CD14-positive monocyte (primary cell): ENCODE measurements around the gene LIX1. TPM values are rescaled to one million over a fixed set of nuclear protein-coding genes. Genes with fewer than 3 reads are reported as not detected.

Source experiments
- DNase-seq, 3 donors: peaks; one replicate each; pipeline ENCODE4 v3.0.0-alpha.2; 2011 to 2022
- H2AFZ ChIP-seq: 2 replicates; pipeline ENCODE4 v1.6.0; 2012; ENCODE audit warnings: mild to moderate bottlenecking, low read depth, low read length, inconsistent platforms; ENCODE audit not compliant: insufficient read depth, poor library complexity, severe bottlenecking
- H3K27ac ChIP-seq, 2 donors: 1 replicate in 1 of 2; 2 replicates in 1 of 2; pipeline ENCODE4 v1.5.1; 2012 to 2013; ENCODE audit warnings: low read length in 2 of 2, control low read depth in 1 of 2, inconsistent platforms in 1 of 2, low read depth in 1 of 2, mild to moderate bottlenecking in 1 of 2
- H3K27me3 ChIP-seq, 2 donors: one replicate each; pipeline versions ENCODE4 v1.6.0 to v1.6.1; 2011 to 2013; ENCODE audit warnings: low read length in 2 of 2; ENCODE audit not compliant: control insufficient read depth in 2 of 2, insufficient read depth in 2 of 2
- H3K36me3 ChIP-seq, 2 donors: replicated peaks in 1 of 2; 1 replicate in 1 of 2; 2 replicates in 1 of 2; pipeline versions ENCODE4 v1.5.1 to v1.6.1; 2012 to 2013; ENCODE audit warnings: low read length in 2 of 2, control low read depth in 1 of 2, inconsistent platforms in 1 of 2, mild to moderate bottlenecking in 1 of 2; ENCODE audit not compliant: insufficient read depth in 2 of 2, control insufficient read depth in 1 of 2
- H3K4me1 ChIP-seq, 2 donors: 1 replicate in 1 of 2; 2 replicates in 1 of 2; pipeline versions ENCODE4 v1.5.1 to v1.6.1; 2012 to 2013; ENCODE audit warnings: low read length in 2 of 2, control low read depth in 1 of 2, inconsistent platforms in 1 of 2, mild to moderate bottlenecking in 1 of 2, moderate library complexity in 1 of 2; ENCODE audit not compliant: insufficient read depth in 2 of 2, control insufficient read depth in 1 of 2
- H3K4me2 ChIP-seq: replicated peaks from 2 replicates; pipeline ENCODE3; 2012; ENCODE audit warnings: low read length, moderate library complexity, mild to moderate bottlenecking; ENCODE audit not compliant: poor library complexity, severe bottlenecking; ENCODE audit errors: extremely low read depth
- H3K4me3 ChIP-seq, 3 experiments: fragments of 200-600 bp in 1 of 3; sonication (generic) in 1 of 3; replicated peaks in 1 of 3; 1 replicate in 2 of 3; 2 replicates in 1 of 3; pipeline ENCODE4 v1.5.1; 2011 to 2013; ENCODE audit warnings: low read length in 3 of 3, mild to moderate bottlenecking in 3 of 3, control low read depth in 2 of 3, low read depth in 2 of 3, inconsistent platforms in 1 of 3, moderate library complexity in 1 of 3
- H3K79me2 ChIP-seq: 2 replicates; pipeline ENCODE4 v1.6.0; 2012; ENCODE audit warnings: mild to moderate bottlenecking, control low read depth, inconsistent platforms, low read length, moderate library complexity; ENCODE audit not compliant: insufficient read depth
- H3K9ac ChIP-seq: 2 replicates; pipeline ENCODE4 v1.6.0; 2017; ENCODE audit warnings: low read length, mild to moderate bottlenecking; ENCODE audit not compliant: insufficient read depth, poor library complexity, severe bottlenecking
- H3K9me3 ChIP-seq, 2 donors: replicated peaks in 1 of 2; 1 replicate in 1 of 2; 2 replicates in 1 of 2; pipeline versions ENCODE4 v1.5.1 to v1.6.1; 2012 to 2013; ENCODE audit warnings: low read length in 2 of 2, control low read depth in 1 of 2; ENCODE audit not compliant: control insufficient read depth in 1 of 2, insufficient read depth in 1 of 2
- H4K20me1 ChIP-seq: 2 replicates; pipeline ENCODE4 v1.6.0; 2012; ENCODE audit warnings: mild to moderate bottlenecking, low read length, control low read depth, moderate library complexity; ENCODE audit not compliant: insufficient read depth
- H3K27ac Mint-ChIP-seq, 7 donors: one replicate each; pipeline ENCODE4 v1.8.0; 2020; ENCODE audit warnings: mild to moderate bottlenecking in 7 of 7, mixed read lengths in 7 of 7, moderate library complexity in 6 of 7, inconsistent platforms in 2 of 7
- H3K27me3 Mint-ChIP-seq, 3 donors: one replicate each; pipeline ENCODE4 v1.8.0; 2021 to 2022; ENCODE audit warnings: low read depth in 3 of 3, mild to moderate bottlenecking in 3 of 3, mixed read lengths in 3 of 3, moderate library complexity in 3 of 3, inconsistent platforms in 1 of 3
- H3K36me3 Mint-ChIP-seq, 2 donors: one replicate each; pipeline ENCODE4 v1.8.0; 2020; ENCODE audit warnings: mixed read lengths in 2 of 2, inconsistent platforms in 1 of 2, mild to moderate bottlenecking in 1 of 2
- H3K4me1 Mint-ChIP-seq: one replicate; pipeline ENCODE4 v1.8.0; 2020; ENCODE audit warnings: mild to moderate bottlenecking, mixed read lengths
- H3K4me3 Mint-ChIP-seq, 2 donors: one replicate each; pipeline ENCODE4 v1.8.0; 2020; ENCODE audit warnings: mild to moderate bottlenecking in 2 of 2, mixed read lengths in 2 of 2, moderate library complexity in 1 of 2
- H3K9me3 Mint-ChIP-seq, 7 donors: one replicate each; pipeline ENCODE4 v1.8.0; 2020 to 2022; ENCODE audit warnings: mixed read lengths in 7 of 7, mild to moderate bottlenecking in 6 of 7, moderate library complexity in 6 of 7, inconsistent platforms in 2 of 7
- WGBS: methylation state at CpG from one replicate; pipeline ENCODE4 v1.1.5; 2013; ENCODE audit warnings: missing lambda C conversion rate; ENCODE audit not compliant: insufficient coverage; 5-methylcytosine and 5-hydroxymethylcytosine counted together
- intact Hi-C, 2 donors: fragments of 100-400 bp; cut with micrococcal nuclease; formaldehyde crosslinking; loops; one replicate each; pipeline versions ENCODE4 v1.15.0 to v1.15.1; 2023
- polyA plus RNA-seq, 3 donors: library from polyadenylated mRNA; depleted of rRNA in 1 of 3; unstranded in 2 of 3; stranded (reverse) in 1 of 3; fragments of 300-500 nt in 2 of 3; fragments of >200 nt in 1 of 3; fragmentation: Illumina TruSeq in 2 of 3; gene quantifications; 1 replicate in 2 of 3; 2 replicates in 1 of 3; pipeline ENCODE4 v1.2.3, GENCODE V29; 2012 to 2021
- TF ChIP-seq, protein P1 (sequence below): fragments of 200-600 bp; IDR thresholded peaks from one replicate; pipeline ENCODE4 v1.8.0; 2022; ENCODE audit warnings: antibody characterized with exemption, mild to moderate bottlenecking

Gene LIX1
- polyA plus RNA-seq, 3 donors = not detected

GRCh38 chr5:97074859-97075489, 67.4 kb downstream of the LIX1 start:
- Histone ChIP-seq H3K27me3 (no peaks in the 10 kb centered on the region), H3K79me2 (no peaks in the 10 kb centered on the region), H3K4me3 (no peak overlapping the region), H4K20me1 (no peaks in the 10 kb centered on the region), H3K9me3 (no peaks in the 10 kb centered on the region), H3K27ac (no peak overlapping the region), H3K9ac (no peak overlapping the region), H2AFZ (no peak overlapping the region), H3K4me1 (peaks cover 16 to 26% of the 10 kb centered on the region in 2 donors), H3K36me3 (no peaks in the 10 kb centered on the region), H3K4me2 (no peak overlapping the region)
- H3K4me1 Mint-ChIP-seq = peaks cover 25% of the 10 kb centered on the region
- H3K4me3 Mint-ChIP-seq = no peak overlapping the region
- H3K36me3 Mint-ChIP-seq = no peaks in the 10 kb centered on the region
- peaks cover 2 to 5% (median 3%) of the 10 kb centered on the region in 3 donors for H3K27me3 Mint-ChIP-seq
- TF ChIP-seq, protein P1, sequence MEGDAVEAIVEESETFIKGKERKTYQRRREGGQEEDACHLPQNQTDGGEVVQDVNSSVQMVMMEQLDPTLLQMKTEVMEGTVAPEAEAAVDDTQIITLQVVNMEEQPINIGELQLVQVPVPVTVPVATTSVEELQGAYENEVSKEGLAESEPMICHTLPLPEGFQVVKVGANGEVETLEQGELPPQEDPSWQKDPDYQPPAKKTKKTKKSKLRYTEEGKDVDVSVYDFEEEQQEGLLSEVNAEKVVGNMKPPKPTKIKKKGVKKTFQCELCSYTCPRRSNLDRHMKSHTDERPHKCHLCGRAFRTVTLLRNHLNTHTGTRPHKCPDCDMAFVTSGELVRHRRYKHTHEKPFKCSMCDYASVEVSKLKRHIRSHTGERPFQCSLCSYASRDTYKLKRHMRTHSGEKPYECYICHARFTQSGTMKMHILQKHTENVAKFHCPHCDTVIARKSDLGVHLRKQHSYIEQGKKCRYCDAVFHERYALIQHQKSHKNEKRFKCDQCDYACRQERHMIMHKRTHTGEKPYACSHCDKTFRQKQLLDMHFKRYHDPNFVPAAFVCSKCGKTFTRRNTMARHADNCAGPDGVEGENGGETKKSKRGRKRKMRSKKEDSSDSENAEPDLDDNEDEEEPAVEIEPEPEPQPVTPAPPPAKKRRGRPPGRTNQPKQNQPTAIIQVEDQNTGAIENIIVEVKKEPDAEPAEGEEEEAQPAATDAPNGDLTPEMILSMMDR = no peak
- H3K9me3 Mint-ChIP-seq = no peaks in the 10 kb centered on the region
- H3K27ac Mint-ChIP-seq = no peak overlapping the region
- WGBS = 0% methylated on average over 2 of the region's 4 CpGs
- intact Hi-C loops = no loop called here
- DNase-seq = no peak

- no peak overlapping the region for H3K4me2 ChIP-seq
- H3K9ac ChIP-seq = no peak overlapping the region
- Mint-ChIP-seq H3K4me3 (peak overlapping the region in 1 of 2 donors; percentile 57), H3K36me3 (no peaks in the 10 kb centered on the region), H3K27ac (peak overlapping the region in 1 of 7 donors; percentile 4), H3K27me3 (peaks cover 2 to 7% (median 6%) of the 10 kb centered on the region in 3 donors), H3K4me1 (peaks cover 11% of the 10 kb centered on the region), H3K9me3 (no peaks in the 10 kb centered on the region)
- H3K36me3 ChIP-seq = no peaks in the 10 kb centered on the region
- no peak for DNase-seq
- TF ChIP-seq, protein P1 = no peak
- H2AFZ ChIP-seq = no peak overlapping the region
- H3K27ac ChIP-seq = no peak overlapping the region
- H3K27me3 ChIP-seq = no peaks in the 10 kb centered on the region
- H3K79me2 ChIP-seq = no peaks in the 10 kb centered on the region
- no peaks in the 10 kb centered on the region for H4K20me1 ChIP-seq
- H3K4me3 ChIP-seq = no peak overlapping the region
- intact Hi-C loops = no loop called here
- H3K9me3 ChIP-seq = no peaks in the 10 kb centered on the region
- WGBS = 100% methylated on average over 1 of the region's 3 CpGs
- peaks cover 4 to 10% of the 10 kb centered on the region in 2 donors for H3K4me1 ChIP-seq
Measured at GRCh38 chr5:97073420-97073819, 69.0 kb downstream of the LIX1 start.
